Gastroesophageal sphincter (tissue), 4 donors: Measurements from ENCODE around the gene RIPK3. TPM values are rescaled to one million over a fixed set of nuclear protein-coding genes. Genes with fewer than 3 reads are reported as not detected.
"Not testable (repeated sequence)": the region's sequence is repeated elsewhere in the genome, so short reads cannot be mapped to it uniquely, and the experiment has no call there.

Source experiments
- ATAC-seq: fragments of 150-250 bp; one replicate; pipeline ENCODE4 v1.9.1; 2016; ENCODE audit warnings: mild to moderate bottlenecking, moderate library complexity
- H3K27ac ChIP-seq, 4 donors: fragments of 200-600 bp; sonication (generic) in 3 of 4; 1 replicate in 3 of 4; 2 replicates in 1 of 4; pipeline ENCODE4 v1.5.1; 2016 to 2019
- H3K27me3 ChIP-seq: fragments of 200-600 bp; sonication (generic); one replicate; pipeline ENCODE4 v1.5.1; 2019
- H3K36me3 ChIP-seq, 2 donors: fragments of 200-600 bp; sonication (generic); one replicate each; pipeline ENCODE4 v1.5.1; 2019; ENCODE audit warnings: control low read depth in 1 of 2
- H3K4me1 ChIP-seq, 3 donors: fragments of 200-600 bp; sonication (generic); 1 replicate in 2 of 3; 2 replicates in 1 of 3; pipeline ENCODE4 v1.5.1; 2016 to 2019; ENCODE audit warnings: control low read depth in 2 of 3
- H3K4me3 ChIP-seq, 2 donors: fragments of 200-600 bp; sonication (generic); one replicate each; pipeline ENCODE4 v1.5.1; 2019; ENCODE audit warnings: mild to moderate bottlenecking in 1 of 2, moderate library complexity in 1 of 2
- H3K9me3 ChIP-seq, 3 donors: fragments of 200-600 bp; sonication (generic); one replicate each; pipeline ENCODE4 v1.5.1; 2017 to 2019; ENCODE audit warnings: control low read depth in 2 of 3
- CTCF ChIP-seq, 4 experiments: fragments of 200-600 bp in 2 of 4; fragments of 450-650 bp in 2 of 4; sonication (generic) in 1 of 4; IDR thresholded peaks; one replicate each; pipeline ENCODE4 v1.5.1; 2017 to 2019; ENCODE audit warnings: antibody characterized with exemption in 4 of 4, mild to moderate bottlenecking in 2 of 4, moderate library complexity in 2 of 4
- EP300 ChIP-seq: sonication (generic); formaldehyde crosslinking; IDR thresholded peaks from one replicate; pipeline ENCODE4 v1.6.1; 2017; ENCODE audit warnings: antibody characterized with exemption, mild to moderate bottlenecking
- POLR2A ChIP-seq, 2 donors: fragments of 450-650 bp; IDR thresholded peaks; one replicate each; pipeline ENCODE4 v1.6.1; 2017; ENCODE audit warnings: antibody characterized with exemption in 2 of 2, mild to moderate bottlenecking in 2 of 2, moderate library complexity in 1 of 2
- POLR2AphosphoS5 ChIP-seq: sonication (generic); formaldehyde crosslinking; IDR thresholded peaks from one replicate; pipeline ENCODE4 v1.6.1; 2017; ENCODE audit warnings: antibody characterized with exemption
- WGBS, 2 donors: methylation state at CpG; one replicate each; pipeline ENCODE4 v1.1.5; 2018; ENCODE audit warnings: low coverage in 1 of 2; 5-methylcytosine and 5-hydroxymethylcytosine counted together
- total RNA-seq, 4 donors: library from RNA; depleted of rRNA; stranded (reverse); fragments of >200 nt; gene quantifications; one replicate each; pipeline ENCODE4 v1.1.0, GENCODE V29; 2016

Gene RIPK3
- total RNA-seq, 4 donors from 2014 or later = 3.1 to 8.9 (median 3.9) TPM

- peaks cover 0 to 23% (median 0%) of the 10 kb centered on the region in 3 donors for H3K4me1 ChIP-seq
- no peak overlapping the region for H3K27ac ChIP-seq
- no peaks in the 10 kb centered on the region for H3K9me3 ChIP-seq
- no peak for ATAC-seq
- TF ChIP-seq POLR2AphosphoS5 = no peak
- no peak for TF ChIP-seq EP300
- TF ChIP-seq CTCF (IDR thresholded peaks at IDR 0.05) = no peak
- no peak for TF ChIP-seq POLR2A (IDR thresholded peaks at IDR 0.05)
- no peaks in the 10 kb centered on the region for H3K36me3 ChIP-seq
- no peak overlapping the region for H3K4me3 ChIP-seq
- peaks cover 9% of the 10 kb centered on the region for H3K27me3 ChIP-seq
- 84 to 89% methylated on average over 6 of the region's 7 CpGs for WGBS, 2 donors
Observed at GRCh38 chr14:24355009-24355408, 15.2 kb upstream of the RIPK3 start.

GRCh38 chr14:24354482-24354825, 14.7 kb upstream of the RIPK3 start:
- H3K27me3 ChIP-seq, H3K9me3 ChIP-seq, H3K36me3 ChIP-seq, H3K4me3 ChIP-seq, ATAC-seq: not testable (repeated sequence)
- WGBS, 2 donors = 0 to 62% methylated on average over 1 to 3 of the region's 3 CpGs
- Histone ChIP-seq H3K27ac (peak overlapping the region in 2 of 4 donors; percentile 21 to 59), H3K4me1 (peaks cover 0 to 23% (median 0%) of the 10 kb centered on the region in 3 donors)

- Histone ChIP-seq H3K27ac (peak overlapping the region in 2 of 4 donors; percentile 21 to 59), H3K4me3 (no peak overlapping the region), H3K27me3 (peaks cover 10% of the 10 kb centered on the region), H3K9me3 (no peaks in the 10 kb centered on the region), H3K36me3 (no peaks in the 10 kb centered on the region), H3K4me1 (peaks cover 0 to 23% (median 0%) of the 10 kb centered on the region in 3 donors)
- ATAC-seq = no peak
- TF ChIP-seq CTCF (IDR thresholded peaks at IDR 0.05) (no peak), EP300 (no peak), POLR2A (IDR thresholded peaks at IDR 0.05) (no peak), POLR2AphosphoS5 (peak; percentile 54)
- WGBS, 2 donors = 75 to 80% methylated on average over 5 of the region's 5 CpGs
Observed at GRCh38 chr14:24353559-24354481, 14.0 kb upstream of the RIPK3 start.

- peak; percentile 50 for ATAC-seq
- WGBS, 2 donors = 18 to 29% methylated on average over 3 to 4 of the region's 4 CpGs
- H3K4me1 ChIP-seq = peaks cover 0 to 23% (median 0%) of the 10 kb centered on the region in 3 donors
- H3K36me3 ChIP-seq = no peaks in the 10 kb centered on the region
- no peak for TF ChIP-seq EP300
- TF ChIP-seq POLR2A (IDR thresholded peaks at IDR 0.05) = no peak
- H3K27me3 ChIP-seq = peaks cover 28% of the 10 kb centered on the region
- H3K27ac ChIP-seq = no peak overlapping the region
- H3K9me3 ChIP-seq = no peaks in the 10 kb centered on the region
- no peak overlapping the region for H3K4me3 ChIP-seq
Observed at GRCh38 chr14:24351517-24351916, 11.7 kb upstream of the RIPK3 start.

GRCh38 chr14:24349742-24350141, 10.0 kb upstream of the RIPK3 start:
- no peak for ATAC-seq
- Histone ChIP-seq H3K9me3 (no peaks in the 10 kb centered on the region), H3K4me1 (peaks cover 0 to 23% (median 0%) of the 10 kb centered on the region in 3 donors), H3K36me3 (no peaks in the 10 kb centered on the region), H3K27ac (no peak overlapping the region), H3K27me3 (peaks cover 30% of the 10 kb centered on the region), H3K4me3 (no peak overlapping the region)
- 55 to 67% methylated on average over 5 of the region's 5 CpGs for WGBS, 2 donors
- TF ChIP-seq POLR2A (IDR thresholded peaks at IDR 0.05) = no peak
- TF ChIP-seq EP300 = no peak
- no peak for TF ChIP-seq CTCF (IDR thresholded peaks at IDR 0.05)
- no peak for TF ChIP-seq POLR2AphosphoS5

- H3K9me3 ChIP-seq = no peaks in the 10 kb centered on the region
- H3K4me3 ChIP-seq = no peak overlapping the region
- H3K36me3 ChIP-seq = no peaks in the 10 kb centered on the region
- 100% methylated on average over 2 of the region's 2 CpGs; no CpG with 5 or more reads in 1 of the 2 donors for WGBS, 2 donors
- no peak for TF ChIP-seq EP300
- TF ChIP-seq CTCF (IDR thresholded peaks at IDR 0.05) = no peak
- no peak for TF ChIP-seq POLR2A (IDR thresholded peaks at IDR 0.05)
- no peak for TF ChIP-seq POLR2AphosphoS5
- H3K27me3 ChIP-seq = peaks cover 30% of the 10 kb centered on the region
- no peak overlapping the region for H3K27ac ChIP-seq
- H3K4me1 ChIP-seq = peaks cover 0 to 13% (median 0%) of the 10 kb centered on the region in 3 donors
- ATAC-seq = no peak
Observed at GRCh38 chr14:24348186-24348585, 8.4 kb upstream of the RIPK3 start.
